SK-N-SH treated with all-trans-retinoic acid at 6 μM for 48 hours (cell line): Measurements from ENCODE around the gene PTPRT.

ENCODE experiments used
- ATAC-seq: fragments of 200-7000 bp; cut with Tn5 transposase; 3 replicates; pipeline ENCODE4 v1.9.1; 2020; ENCODE audit warnings: mild to moderate bottlenecking, moderate library complexity
- ARNTL ChIP-seq: fragments of 450-650 bp; formaldehyde crosslinking; IDR thresholded peaks from 2 replicates; pipeline ENCODE4 v1.5.0; 2020; ENCODE audit warnings: low read depth, mild to moderate bottlenecking, moderate library complexity, borderline replicate concordance
- BACH2 ChIP-seq: fragments of 250-450 bp; sonication (Bioruptor Pico); IDR thresholded peaks from 2 replicates; pipeline ENCODE4 v1.9.0; 2021; ENCODE audit warnings: mild to moderate bottlenecking, borderline replicate concordance
- CSDC2 ChIP-seq: fragments of 250-450 bp; sonication (Bioruptor Pico); IDR thresholded peaks from 2 replicates; pipeline ENCODE4 v1.5.0; 2020; ENCODE audit warnings: mild to moderate bottlenecking, moderate library complexity
- ESRRG ChIP-seq: fragments of 250-450 bp; sonication (Bioruptor Pico); IDR thresholded peaks from 2 replicates; pipeline ENCODE4 v1.6.1; 2021; ENCODE audit warnings: mild to moderate bottlenecking
- GLIS3 ChIP-seq: fragments of 250-450 bp; sonication (Bioruptor Pico); IDR thresholded peaks from 2 replicates; pipeline ENCODE4 v1.5.0; 2020; ENCODE audit warnings: mild to moderate bottlenecking, moderate library complexity
- ISL1 ChIP-seq: fragments of 250-450 bp; sonication (Bioruptor Pico); IDR thresholded peaks from 2 replicates; pipeline ENCODE4 v2.1.2; 2022; ENCODE audit warnings: mild to moderate bottlenecking, moderate library complexity
- OSR1 ChIP-seq: fragments of 250-450 bp; sonication (Bioruptor Pico); IDR thresholded peaks from 2 replicates; pipeline ENCODE4 v1.8.0; 2022; ENCODE audit warnings: moderate library complexity, mild to moderate bottlenecking, inconsistent platforms
- PPARA ChIP-seq: fragments of 250-450 bp; sonication (Bioruptor Pico); IDR thresholded peaks from 2 replicates; pipeline ENCODE4 v1.5.0; 2020; ENCODE audit warnings: mild to moderate bottlenecking, borderline replicate concordance
- RARB ChIP-seq: fragments of 250-450 bp; sonication (Bioruptor Pico); IDR thresholded peaks from 2 replicates; pipeline ENCODE4 v1.8.0; 2021; ENCODE audit warnings: mild to moderate bottlenecking, moderate library complexity
- SNAI2 ChIP-seq: fragments of 250-450 bp; sonication (Bioruptor Pico); IDR thresholded peaks from 2 replicates; pipeline ENCODE4 v1.5.0; 2020; ENCODE audit warnings: mild to moderate bottlenecking, moderate library complexity
- TCF4 ChIP-seq: fragments of 250-450 bp; sonication (Bioruptor Pico); IDR thresholded peaks from 2 replicates; pipeline ENCODE4 v1.8.0; 2021; ENCODE audit warnings: mild to moderate bottlenecking, moderate library complexity, borderline replicate concordance
- TOX ChIP-seq: fragments of 250-450 bp; sonication (Bioruptor Pico); IDR thresholded peaks from 2 replicates; pipeline ENCODE4 v1.8.0; 2021; ENCODE audit warnings: mild to moderate bottlenecking, moderate library complexity, borderline replicate concordance
- ZFP3 ChIP-seq: fragments of 250-450 bp; sonication (Bioruptor Pico); IDR thresholded peaks from 2 replicates; pipeline ENCODE4 v1.5.0; 2020; ENCODE audit warnings: mild to moderate bottlenecking, moderate library complexity
- ZFP30 ChIP-seq: fragments of 450-650 bp; formaldehyde crosslinking; IDR thresholded peaks from 2 replicates; pipeline ENCODE4 v1.5.0; 2022; ENCODE audit warnings: mild to moderate bottlenecking, moderate library complexity
- ZNF565 ChIP-seq: fragments of 450-650 bp; formaldehyde crosslinking; conservative IDR thresholded peaks from 2 replicates; pipeline ENCODE4 v1.5.0; 2020; ENCODE audit warnings: low read depth, mild to moderate bottlenecking, moderate library complexity
- ZNF70 ChIP-seq: fragments of 450-650 bp; formaldehyde crosslinking; IDR thresholded peaks from 2 replicates; pipeline ENCODE4 v1.5.0; 2020; ENCODE audit warnings: mild to moderate bottlenecking, moderate library complexity
- ZNF8 ChIP-seq: fragments of 450-650 bp; formaldehyde crosslinking; IDR thresholded peaks from 2 replicates; pipeline ENCODE4 v1.5.0; 2020; ENCODE audit warnings: mild to moderate bottlenecking, moderate library complexity
- TF ChIP-seq, protein P1 (sequence below): fragments of 250-450 bp; sonication (Bioruptor Pico); IDR thresholded peaks from 2 replicates; pipeline ENCODE4 v1.5.0; 2020; ENCODE audit warnings: mild to moderate bottlenecking, moderate library complexity
- TF ChIP-seq, protein P2 (sequence below): fragments of 250-450 bp; sonication (Bioruptor Pico); IDR thresholded peaks from 2 replicates; pipeline ENCODE4 v1.8.0; 2020; ENCODE audit warnings: mild to moderate bottlenecking, moderate library complexity, borderline replicate concordance
- TF ChIP-seq, protein P3 (sequence below): fragments of 250-450 bp; sonication (Bioruptor Pico); IDR thresholded peaks from 2 replicates; pipeline ENCODE4 v1.5.1; 2021; ENCODE audit warnings: mild to moderate bottlenecking, moderate library complexity
- TF ChIP-seq, protein P4 (sequence below): fragments of 250-450 bp; sonication (Bioruptor Pico); IDR thresholded peaks from 2 replicates; pipeline ENCODE4 v1.5.1; 2020; ENCODE audit warnings: low read depth, mild to moderate bottlenecking, moderate library complexity
- TF ChIP-seq, protein P5 (sequence below): fragments of 250-450 bp; sonication (Bioruptor Pico); IDR thresholded peaks from 2 replicates; pipeline ENCODE4 v1.8.0; 2021; ENCODE audit warnings: low read depth, mild to moderate bottlenecking, moderate library complexity, borderline replicate concordance

Gene PTPRT

DNA sequence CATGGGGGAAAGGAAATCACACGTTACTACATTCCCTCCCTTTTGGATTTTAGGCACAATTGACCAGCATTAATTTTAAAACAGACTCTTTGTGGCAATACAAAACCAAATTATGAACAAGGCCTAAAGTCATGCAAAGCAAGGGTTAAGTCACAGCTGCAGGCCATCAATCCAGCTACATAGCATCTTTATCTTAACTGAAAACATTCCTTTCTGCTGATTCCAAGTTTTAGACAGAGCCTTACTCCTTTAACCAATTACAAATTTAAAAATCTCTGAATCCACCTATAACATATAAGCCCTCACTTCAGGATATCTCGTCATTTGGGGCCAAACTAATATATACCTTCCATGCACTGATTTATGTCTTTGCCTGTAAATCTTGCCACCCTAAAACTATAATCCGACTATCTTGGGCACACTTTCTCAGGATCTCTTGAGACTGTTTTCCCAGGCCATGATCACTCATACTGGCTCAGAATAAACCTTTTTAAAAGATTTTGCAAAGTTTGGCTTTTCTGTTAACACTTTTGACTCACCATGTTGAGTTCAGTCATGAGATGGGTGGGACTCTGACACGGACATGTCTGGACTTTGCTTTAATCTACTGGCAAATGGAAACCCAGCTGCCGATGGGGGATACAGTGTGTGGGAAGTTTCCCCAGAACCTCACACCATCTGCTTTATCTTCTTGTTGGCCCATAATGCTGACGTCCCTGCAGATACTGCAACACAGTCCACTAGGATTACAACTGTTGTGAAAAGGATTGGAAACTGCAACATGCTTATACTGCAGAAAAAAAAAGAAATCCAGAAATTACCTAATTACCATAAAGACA is 757.0 kb downstream of the PTPRT start:
- TF ChIP-seq, protein P1, sequence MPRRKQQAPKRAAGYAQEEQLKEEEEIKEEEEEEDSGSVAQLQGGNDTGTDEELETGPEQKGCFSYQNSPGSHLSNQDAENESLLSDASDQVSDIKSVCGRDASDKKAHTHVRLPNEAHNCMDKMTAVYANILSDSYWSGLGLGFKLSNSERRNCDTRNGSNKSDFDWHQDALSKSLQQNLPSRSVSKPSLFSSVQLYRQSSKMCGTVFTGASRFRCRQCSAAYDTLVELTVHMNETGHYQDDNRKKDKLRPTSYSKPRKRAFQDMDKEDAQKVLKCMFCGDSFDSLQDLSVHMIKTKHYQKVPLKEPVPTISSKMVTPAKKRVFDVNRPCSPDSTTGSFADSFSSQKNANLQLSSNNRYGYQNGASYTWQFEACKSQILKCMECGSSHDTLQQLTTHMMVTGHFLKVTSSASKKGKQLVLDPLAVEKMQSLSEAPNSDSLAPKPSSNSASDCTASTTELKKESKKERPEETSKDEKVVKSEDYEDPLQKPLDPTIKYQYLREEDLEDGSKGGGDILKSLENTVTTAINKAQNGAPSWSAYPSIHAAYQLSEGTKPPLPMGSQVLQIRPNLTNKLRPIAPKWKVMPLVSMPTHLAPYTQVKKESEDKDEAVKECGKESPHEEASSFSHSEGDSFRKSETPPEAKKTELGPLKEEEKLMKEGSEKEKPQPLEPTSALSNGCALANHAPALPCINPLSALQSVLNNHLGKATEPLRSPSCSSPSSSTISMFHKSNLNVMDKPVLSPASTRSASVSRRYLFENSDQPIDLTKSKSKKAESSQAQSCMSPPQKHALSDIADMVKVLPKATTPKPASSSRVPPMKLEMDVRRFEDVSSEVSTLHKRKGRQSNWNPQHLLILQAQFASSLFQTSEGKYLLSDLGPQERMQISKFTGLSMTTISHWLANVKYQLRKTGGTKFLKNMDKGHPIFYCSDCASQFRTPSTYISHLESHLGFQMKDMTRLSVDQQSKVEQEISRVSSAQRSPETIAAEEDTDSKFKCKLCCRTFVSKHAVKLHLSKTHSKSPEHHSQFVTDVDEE (CRISPR knock-in tag): no peak
- no peak for TF ChIP-seq ESRRG
- no peak for TF ChIP-seq GLIS3 (CRISPR knock-in tag)
- TF ChIP-seq, protein P2, sequence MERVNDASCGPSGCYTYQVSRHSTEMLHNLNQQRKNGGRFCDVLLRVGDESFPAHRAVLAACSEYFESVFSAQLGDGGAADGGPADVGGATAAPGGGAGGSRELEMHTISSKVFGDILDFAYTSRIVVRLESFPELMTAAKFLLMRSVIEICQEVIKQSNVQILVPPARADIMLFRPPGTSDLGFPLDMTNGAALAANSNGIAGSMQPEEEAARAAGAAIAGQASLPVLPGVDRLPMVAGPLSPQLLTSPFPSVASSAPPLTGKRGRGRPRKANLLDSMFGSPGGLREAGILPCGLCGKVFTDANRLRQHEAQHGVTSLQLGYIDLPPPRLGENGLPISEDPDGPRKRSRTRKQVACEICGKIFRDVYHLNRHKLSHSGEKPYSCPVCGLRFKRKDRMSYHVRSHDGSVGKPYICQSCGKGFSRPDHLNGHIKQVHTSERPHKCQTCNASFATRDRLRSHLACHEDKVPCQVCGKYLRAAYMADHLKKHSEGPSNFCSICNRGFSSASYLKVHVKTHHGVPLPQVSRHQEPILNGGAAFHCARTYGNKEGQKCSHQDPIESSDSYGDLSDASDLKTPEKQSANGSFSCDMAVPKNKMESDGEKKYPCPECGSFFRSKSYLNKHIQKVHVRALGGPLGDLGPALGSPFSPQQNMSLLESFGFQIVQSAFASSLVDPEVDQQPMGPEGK (CRISPR knock-in tag): no peak
- TF ChIP-seq ZNF565 (CRISPR knock-in tag): no peak
- no peak for TF ChIP-seq TCF4 (CRISPR knock-in tag)
- TF ChIP-seq ZNF70 (CRISPR knock-in tag): no peak
- no peak for ATAC-seq

DNA sequence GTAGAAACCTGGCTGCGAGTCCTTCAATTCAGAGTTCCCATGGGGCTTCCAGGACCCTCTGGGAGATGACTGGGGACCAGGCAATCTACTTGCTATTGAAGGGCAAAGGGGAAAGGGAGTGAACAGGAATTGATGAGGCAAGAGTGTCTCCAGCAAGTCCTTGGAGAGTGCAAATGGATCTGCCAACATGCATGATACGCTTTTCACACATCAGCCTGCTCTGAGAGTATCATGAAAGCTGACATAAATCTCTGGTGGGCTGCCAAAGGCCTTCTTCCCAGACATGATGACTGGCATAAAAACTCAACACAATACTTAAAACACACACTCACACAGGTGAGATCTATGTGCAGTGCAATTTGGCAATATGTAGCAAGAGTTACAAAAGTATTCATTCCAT is 759.1 kb downstream of the PTPRT start:
- ATAC-seq: no peak
- TF ChIP-seq ZNF565 (CRISPR knock-in tag) (no peak), RARB (no peak)

DNA sequence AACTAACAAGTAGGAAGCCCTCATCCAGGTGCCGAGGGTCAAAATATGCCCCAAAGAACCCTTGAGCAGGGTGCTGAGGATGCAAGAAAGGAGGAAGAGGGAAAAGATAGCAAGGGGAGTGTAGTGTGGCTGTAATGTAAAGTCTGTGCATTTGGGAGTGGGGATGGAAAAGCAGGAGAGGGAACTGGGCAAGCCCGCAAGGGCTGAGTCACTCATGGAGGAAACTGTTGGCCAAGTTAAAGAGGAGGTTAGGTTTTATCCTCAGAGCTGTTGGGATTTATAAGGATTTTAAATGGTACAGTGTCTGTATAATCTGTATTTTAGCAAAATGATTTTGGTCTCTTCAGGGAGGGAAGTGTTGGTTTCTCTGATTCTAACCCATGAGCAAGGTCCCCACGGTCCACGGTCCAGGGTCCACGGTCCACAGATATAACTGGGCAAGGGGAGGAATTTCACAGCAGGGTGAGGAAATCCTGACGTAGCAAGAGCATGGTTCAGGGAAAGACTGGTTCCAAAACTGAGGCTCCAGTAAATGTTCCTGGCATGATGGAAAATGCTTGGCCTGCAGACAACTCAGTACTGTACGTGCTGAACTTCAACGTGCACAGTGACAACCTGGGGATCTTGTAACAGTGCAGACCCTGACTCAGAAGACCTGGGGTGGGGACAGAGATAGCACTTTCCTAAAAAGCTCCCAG is 759.8 kb downstream of the PTPRT start:
- TF ChIP-seq ZNF8 (CRISPR knock-in tag) (no peak), BACH2 (CRISPR knock-in tag) (no peak), ZNF565 (CRISPR knock-in tag) (no peak), ZNF70 (CRISPR knock-in tag) (no peak), ZFP30 (CRISPR knock-in tag) (no peak), ZFP3 (CRISPR knock-in tag) (no peak), PPARA (no peak), TOX (no peak), ARNTL (CRISPR knock-in tag) (no peak), OSR1 (CRISPR knock-in tag) (no peak), SNAI2 (CRISPR knock-in tag) (no peak), ESRRG (no peak), ISL1 (CRISPR knock-in tag) (no peak), GLIS3 (CRISPR knock-in tag) (no peak), CSDC2 (CRISPR knock-in tag) (no peak)
- TF ChIP-seq, protein P3, sequence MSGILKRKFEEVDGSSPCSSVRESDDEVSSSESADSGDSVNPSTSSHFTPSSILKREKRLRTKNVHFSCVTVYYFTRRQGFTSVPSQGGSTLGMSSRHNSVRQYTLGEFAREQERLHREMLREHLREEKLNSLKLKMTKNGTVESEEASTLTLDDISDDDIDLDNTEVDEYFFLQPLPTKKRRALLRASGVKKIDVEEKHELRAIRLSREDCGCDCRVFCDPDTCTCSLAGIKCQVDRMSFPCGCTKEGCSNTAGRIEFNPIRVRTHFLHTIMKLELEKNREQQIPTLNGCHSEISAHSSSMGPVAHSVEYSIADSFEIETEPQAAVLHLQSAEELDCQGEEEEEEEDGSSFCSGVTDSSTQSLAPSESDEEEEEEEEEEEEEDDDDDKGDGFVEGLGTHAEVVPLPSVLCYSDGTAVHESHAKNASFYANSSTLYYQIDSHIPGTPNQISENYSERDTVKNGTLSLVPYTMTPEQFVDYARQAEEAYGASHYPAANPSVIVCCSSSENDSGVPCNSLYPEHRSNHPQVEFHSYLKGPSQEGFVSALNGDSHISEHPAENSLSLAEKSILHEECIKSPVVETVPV: no peak
- TF ChIP-seq, protein P4, sequence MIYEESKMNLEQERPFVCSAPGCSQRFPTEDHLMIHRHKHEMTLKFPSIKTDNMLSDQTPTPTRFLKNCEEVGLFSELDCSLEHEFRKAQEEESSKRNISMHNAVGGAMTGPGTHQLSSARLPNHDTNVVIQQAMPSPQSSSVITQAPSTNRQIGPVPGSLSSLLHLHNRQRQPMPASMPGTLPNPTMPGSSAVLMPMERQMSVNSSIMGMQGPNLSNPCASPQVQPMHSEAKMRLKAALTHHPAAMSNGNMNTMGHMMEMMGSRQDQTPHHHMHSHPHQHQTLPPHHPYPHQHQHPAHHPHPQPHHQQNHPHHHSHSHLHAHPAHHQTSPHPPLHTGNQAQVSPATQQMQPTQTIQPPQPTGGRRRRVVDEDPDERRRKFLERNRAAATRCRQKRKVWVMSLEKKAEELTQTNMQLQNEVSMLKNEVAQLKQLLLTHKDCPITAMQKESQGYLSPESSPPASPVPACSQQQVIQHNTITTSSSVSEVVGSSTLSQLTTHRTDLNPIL: no peak
- TF ChIP-seq, protein P5, sequence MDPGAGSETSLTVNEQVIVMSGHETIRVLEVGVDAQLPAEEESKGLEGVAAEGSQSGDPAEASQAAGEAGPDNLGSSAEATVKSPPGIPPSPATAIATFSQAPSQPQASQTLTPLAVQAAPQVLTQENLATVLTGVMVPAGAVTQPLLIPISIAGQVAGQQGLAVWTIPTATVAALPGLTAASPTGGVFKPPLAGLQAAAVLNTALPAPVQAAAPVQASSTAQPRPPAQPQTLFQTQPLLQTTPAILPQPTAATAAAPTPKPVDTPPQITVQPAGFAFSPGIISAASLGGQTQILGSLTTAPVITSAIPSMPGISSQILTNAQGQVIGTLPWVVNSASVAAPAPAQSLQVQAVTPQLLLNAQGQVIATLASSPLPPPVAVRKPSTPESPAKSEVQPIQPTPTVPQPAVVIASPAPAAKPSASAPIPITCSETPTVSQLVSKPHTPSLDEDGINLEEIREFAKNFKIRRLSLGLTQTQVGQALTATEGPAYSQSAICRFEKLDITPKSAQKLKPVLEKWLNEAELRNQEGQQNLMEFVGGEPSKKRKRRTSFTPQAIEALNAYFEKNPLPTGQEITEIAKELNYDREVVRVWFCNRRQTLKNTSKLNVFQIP (CRISPR knock-in tag): no peak
- TF ChIP-seq, protein P2 (CRISPR knock-in tag): no peak
- TF ChIP-seq, protein P1 (CRISPR knock-in tag): no peak
- TF ChIP-seq, all 23 proteins: peak for 0
- no peak for ATAC-seq
